Measurements from ENCODE around the gene LRRC36.

Gene LRRC36

GRCh38 chr16:67415872-67416793 lies 89.5 kb downstream of the LRRC36 start, which contains the start of gene ZDHHC1:
Gene ZDHHC1, minus strand, starts transcription at chr16:67416477. Its CDS starts 8,702 bp downstream, at chr16:67407775.
- H4K20me1 ChIP-seq (ENCODE audit: insufficient read depth, low read length, poor library complexity, severe bottlenecking) = no peaks in the 10 kb centered on the region
- no peaks in the 10 kb centered on the region for H3K9me3 ChIP-seq (ENCODE audit: insufficient read depth, low read depth, low read length)
- no peaks in the 10 kb centered on the region for H3F3A ChIP-seq (ENCODE audit: low read depth)
- peak within 1 kb of the TSS; percentile 64 for H3K4me3 ChIP-seq (ENCODE audit: low read length, poor library complexity, severe bottlenecking)
- H3K79me2 ChIP-seq (ENCODE audit: insufficient read depth, low read length) = no peaks in the 10 kb centered on the region
- TF ChIP-seq CTCF (conservative IDR thresholded peaks at IDR 0.05; ENCODE audit: low read length) (peak; percentile 59), EZH2phosphoT487 (IDR thresholded peaks at IDR 0.05; ENCODE audit: borderline replicate concordance) (no peak)
- H3K9me2 ChIP-seq (replicated peaks; ENCODE audit: low read depth, low read length) = no peaks in the 10 kb centered on the region
- no peaks in the 10 kb centered on the region for H3K4me1 ChIP-seq (ENCODE audit: insufficient read depth, low read length, poor library complexity, severe bottlenecking)
- no peaks in the 10 kb centered on the region for H3K36me3 ChIP-seq (ENCODE audit: insufficient read depth, low read length)
- H3K4me2 ChIP-seq (ENCODE audit: low read depth, low read length, poor library complexity, severe bottlenecking) = peak within 1 kb of the TSS; percentile 69
- no peaks in the 10 kb centered on the region for H3K27me3 ChIP-seq (ENCODE audit: insufficient read depth, low read length, poor library complexity, severe bottlenecking)
- peak within 1 kb of the TSS; percentile 92 for H2AFZ ChIP-seq (ENCODE audit: low read length)
- H3K9ac ChIP-seq (ENCODE audit: low read depth, low read length, poor library complexity, severe bottlenecking) = peak within 1 kb of the TSS; percentile 39

- Histone ChIP-seq H3K36me3 (ENCODE audit: insufficient read depth, low read length) (no peaks in the 10 kb centered on the region), H3K4me1 (ENCODE audit: insufficient read depth, low read length, poor library complexity, severe bottlenecking) (no peaks in the 10 kb centered on the region), H2AFZ (ENCODE audit: low read length) (peak overlapping the region; percentile 32; the same call in 1 of the 2 replicates), H3K9ac (ENCODE audit: low read depth, low read length, poor library complexity, severe bottlenecking) (no peak overlapping the region), H3K4me2 (ENCODE audit: low read depth, low read length, poor library complexity, severe bottlenecking) (no peak overlapping the region), H4K20me1 (ENCODE audit: insufficient read depth, low read length, poor library complexity, severe bottlenecking) (no peaks in the 10 kb centered on the region), H3K9me2 (replicated peaks; ENCODE audit: low read depth, low read length) (no peaks in the 10 kb centered on the region), H3K9me3 (ENCODE audit: insufficient read depth, low read depth, low read length) (no peaks in the 10 kb centered on the region), H3K4me3 (ENCODE audit: low read length, poor library complexity, severe bottlenecking) (no peak overlapping the region), H3F3A (ENCODE audit: low read depth) (no peaks in the 10 kb centered on the region), H3K27me3 (ENCODE audit: insufficient read depth, low read length, poor library complexity, severe bottlenecking) (no peaks in the 10 kb centered on the region), H3K79me2 (ENCODE audit: insufficient read depth, low read length) (no peaks in the 10 kb centered on the region)
- TF ChIP-seq CTCF (conservative IDR thresholded peaks at IDR 0.05; ENCODE audit: low read length) (no peak), EZH2phosphoT487 (IDR thresholded peaks at IDR 0.05; ENCODE audit: borderline replicate concordance) (no peak)
Measured at GRCh38 chr16:67417333-67418061, 90.9 kb downstream of the LRRC36 start.

- H2AFZ ChIP-seq (ENCODE audit: low read length) = no peak overlapping the region
Measured at GRCh38 chr16:67419502-67419901, 92.9 kb downstream of the LRRC36 start.

More at GRCh38 chr16:67419502-67419901, 92.9 kb downstream of the LRRC36 start:
- TF ChIP-seq CTCF (conservative IDR thresholded peaks at IDR 0.05; ENCODE audit: low read length) = no peak
- TF ChIP-seq EZH2phosphoT487 (IDR thresholded peaks at IDR 0.05; ENCODE audit: borderline replicate concordance) = no peak
- Histone ChIP-seq H3K79me2 (ENCODE audit: insufficient read depth, low read length) (no peaks in the 10 kb centered on the region), H3K4me3 (ENCODE audit: low read length, poor library complexity, severe bottlenecking) (no peak overlapping the region), H3K36me3 (ENCODE audit: insufficient read depth, low read length) (no peaks in the 10 kb centered on the region), H3K9me2 (replicated peaks; ENCODE audit: low read depth, low read length) (no peaks in the 10 kb centered on the region), H3K4me1 (ENCODE audit: insufficient read depth, low read length, poor library complexity, severe bottlenecking) (no peaks in the 10 kb centered on the region), H3K4me2 (ENCODE audit: low read depth, low read length, poor library complexity, severe bottlenecking) (no peak overlapping the region), H3K27me3 (ENCODE audit: insufficient read depth, low read length, poor library complexity, severe bottlenecking) (no peaks in the 10 kb centered on the region), H3K9ac (ENCODE audit: low read depth, low read length, poor library complexity, severe bottlenecking) (no peak overlapping the region), H4K20me1 (ENCODE audit: insufficient read depth, low read length, poor library complexity, severe bottlenecking) (no peaks in the 10 kb centered on the region), H3F3A (ENCODE audit: low read depth) (no peaks in the 10 kb centered on the region), H3K9me3 (ENCODE audit: insufficient read depth, low read depth, low read length) (no peaks in the 10 kb centered on the region)

Measured in Loucy (cell line).